Subcutaneous adipose tissue (tissue), 4 donors: ENCODE data around the gene COL27A1. TPM values are rescaled to one million over a fixed set of nuclear protein-coding genes. Genes with fewer than 3 reads are reported as not detected.

Source experiments
- total RNA-seq, 4 donors: library from RNA; depleted of rRNA; stranded (reverse); fragments of >200 nt; gene quantifications; one replicate each; pipeline ENCODE4 v1.1.0, GENCODE V29; 2016
- TF ChIP-seq, protein P1 (sequence below): fragments of 450-650 bp; IDR thresholded peaks from one replicate; pipeline ENCODE4 v1.5.1; 2016; ENCODE audit warnings: low read depth, mild to moderate bottlenecking, control low read depth, antibody characterized with exemption, moderate library complexity

Gene COL27A1
- total RNA-seq, 4 donors from 2014 or later, result 1.0 to 7.7 (median 4.4) TPM

DNA sequence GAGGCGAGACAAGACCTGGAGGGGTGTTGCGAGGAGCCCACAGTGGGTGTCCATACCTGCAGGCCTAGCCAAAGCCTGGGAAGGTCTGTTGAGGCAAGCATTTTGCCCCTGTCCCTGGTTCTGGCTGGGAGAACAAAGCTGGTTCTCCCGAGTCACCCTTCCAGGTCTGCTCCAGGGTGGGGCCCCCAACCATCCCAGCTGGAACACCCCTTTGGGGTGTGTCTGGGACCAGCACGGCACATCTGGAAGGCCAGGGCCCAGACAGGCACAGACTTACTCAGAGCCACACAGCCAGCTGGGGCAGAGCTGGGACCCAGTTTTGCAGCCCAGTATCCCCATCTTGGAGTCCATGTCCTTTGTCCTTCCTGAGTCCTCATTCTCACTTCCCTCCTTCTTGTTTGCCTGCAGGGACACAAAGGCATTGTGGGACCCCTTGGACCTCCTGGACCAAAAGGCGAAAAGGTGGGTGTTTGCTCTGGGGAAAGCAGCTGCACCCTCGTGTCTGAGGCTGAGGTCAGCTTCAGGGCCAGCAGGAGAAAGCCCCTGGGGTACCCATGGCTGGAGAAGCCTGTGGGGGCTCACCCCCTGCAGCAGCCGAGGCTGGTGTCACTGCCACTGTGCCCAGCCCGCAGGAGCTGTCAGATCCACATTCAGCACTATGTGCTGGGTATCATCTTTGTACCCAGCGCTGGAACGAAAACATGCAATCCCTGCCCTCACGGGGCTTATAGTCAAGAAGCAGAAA lies 129.2 kb downstream of the COL27A1 start:
- TF ChIP-seq, protein P1, sequence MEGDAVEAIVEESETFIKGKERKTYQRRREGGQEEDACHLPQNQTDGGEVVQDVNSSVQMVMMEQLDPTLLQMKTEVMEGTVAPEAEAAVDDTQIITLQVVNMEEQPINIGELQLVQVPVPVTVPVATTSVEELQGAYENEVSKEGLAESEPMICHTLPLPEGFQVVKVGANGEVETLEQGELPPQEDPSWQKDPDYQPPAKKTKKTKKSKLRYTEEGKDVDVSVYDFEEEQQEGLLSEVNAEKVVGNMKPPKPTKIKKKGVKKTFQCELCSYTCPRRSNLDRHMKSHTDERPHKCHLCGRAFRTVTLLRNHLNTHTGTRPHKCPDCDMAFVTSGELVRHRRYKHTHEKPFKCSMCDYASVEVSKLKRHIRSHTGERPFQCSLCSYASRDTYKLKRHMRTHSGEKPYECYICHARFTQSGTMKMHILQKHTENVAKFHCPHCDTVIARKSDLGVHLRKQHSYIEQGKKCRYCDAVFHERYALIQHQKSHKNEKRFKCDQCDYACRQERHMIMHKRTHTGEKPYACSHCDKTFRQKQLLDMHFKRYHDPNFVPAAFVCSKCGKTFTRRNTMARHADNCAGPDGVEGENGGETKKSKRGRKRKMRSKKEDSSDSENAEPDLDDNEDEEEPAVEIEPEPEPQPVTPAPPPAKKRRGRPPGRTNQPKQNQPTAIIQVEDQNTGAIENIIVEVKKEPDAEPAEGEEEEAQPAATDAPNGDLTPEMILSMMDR, result no peak

- TF ChIP-seq, protein P1, result no peak
These were observed 130.0 kb downstream of the COL27A1 start for GRCh38 chr9:114285166-114285867.

- TF ChIP-seq, protein P1, result no peak
These were observed 130.9 kb downstream of the COL27A1 start for GRCh38 chr9:114286146-114286679.

DNA sequence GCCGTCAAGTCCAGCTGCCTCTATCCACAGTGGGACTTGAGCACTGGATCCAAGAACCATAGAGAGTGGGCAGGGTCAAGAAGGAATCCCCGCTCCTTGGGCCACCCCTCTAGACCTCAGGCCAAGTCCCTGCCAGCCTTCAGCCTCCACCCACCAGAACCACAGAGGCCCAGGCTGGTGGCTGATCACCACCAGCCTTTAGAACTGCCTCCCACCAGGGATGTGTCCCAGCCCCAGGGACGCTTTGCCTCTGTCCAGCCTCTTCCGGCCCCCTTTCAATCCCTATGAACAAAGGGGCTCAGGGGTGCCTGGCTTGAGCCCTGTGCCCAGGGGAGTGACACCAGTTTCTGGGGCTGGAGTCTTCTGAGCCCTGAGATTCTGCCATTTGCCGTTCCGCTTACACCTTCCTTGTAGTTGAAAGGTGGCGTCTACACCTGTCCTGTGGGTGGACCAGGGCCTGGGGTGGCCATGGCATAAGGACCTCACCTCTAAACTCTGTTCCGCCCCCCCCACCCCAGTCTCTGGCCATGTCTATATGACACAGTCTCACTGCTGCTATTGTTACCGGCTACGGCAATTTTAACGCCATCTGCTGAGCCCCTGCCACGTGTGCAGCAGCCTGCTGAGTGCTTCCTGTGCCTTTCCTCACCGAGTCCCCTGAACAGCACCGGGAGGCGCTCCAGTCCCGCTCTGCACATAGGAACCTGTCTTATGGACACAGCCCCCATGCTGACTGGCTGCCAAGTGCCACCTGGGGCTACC lies 131.8 kb downstream of the COL27A1 start:
- TF ChIP-seq, protein P1, result no peak

- TF ChIP-seq, protein P1, result no peak
These were observed 132.4 kb downstream of the COL27A1 start for GRCh38 chr9:114287763-114288192.

DNA sequence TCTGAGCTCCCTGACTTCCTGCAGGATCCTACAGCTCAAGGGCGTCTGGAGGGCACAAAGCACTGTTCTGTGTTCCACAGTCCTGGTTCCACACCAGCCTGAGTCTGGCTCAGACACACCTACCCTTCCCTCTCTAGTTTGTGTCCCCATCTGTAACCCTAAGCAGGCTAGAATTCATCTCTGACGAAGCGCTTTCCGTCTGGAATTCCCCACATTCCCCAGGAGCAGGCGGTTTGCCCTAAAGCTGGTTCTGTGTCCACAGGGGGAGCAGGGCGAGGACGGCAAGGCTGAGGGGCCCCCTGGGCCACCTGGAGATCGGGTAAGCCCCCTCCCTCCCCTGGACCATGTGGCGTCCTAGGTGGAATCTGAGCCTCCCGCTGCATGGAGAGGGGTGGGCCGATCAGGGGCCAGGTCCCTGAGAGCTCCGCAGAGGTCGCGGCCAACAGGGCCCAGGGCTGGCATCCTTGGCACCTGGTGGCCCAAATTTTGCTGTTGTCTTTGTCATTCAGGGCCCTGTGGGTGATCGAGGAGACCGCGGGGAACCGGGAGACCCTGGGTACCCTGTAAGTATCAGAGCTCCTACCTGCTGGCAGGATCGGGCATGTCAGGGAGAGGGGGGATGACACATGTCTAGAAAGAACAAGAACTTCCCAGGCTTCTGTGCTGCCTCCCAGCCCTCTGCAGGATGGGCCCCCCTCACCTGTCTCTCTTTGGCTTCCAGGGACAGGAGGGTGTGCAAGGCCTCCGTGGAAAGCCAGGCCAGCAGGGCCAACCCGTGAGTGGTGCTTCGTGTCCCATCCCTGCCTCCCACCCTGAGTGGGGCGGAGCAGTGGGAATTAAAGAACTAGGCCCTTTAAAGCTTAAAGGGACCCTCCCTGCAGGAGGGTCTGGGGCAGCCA lies 133.1 kb downstream of the COL27A1 start:
- TF ChIP-seq, protein P1, result no peak
